HEK293T (cell line): ENCODE results near the gene PPP1CC.

ENCODE experiments used
- ARNT ChIP-seq: fragments of 450-650 bp; IDR thresholded peaks from 2 replicates; pipeline ENCODE4 v1.6.1; 2017; ENCODE audit warnings: mild to moderate bottlenecking
- FOXA1 ChIP-seq: fragments of 450-650 bp; IDR thresholded peaks from 2 replicates; pipeline ENCODE4 v1.6.1; 2016; ENCODE audit warnings: mild to moderate bottlenecking
- HDGF ChIP-seq: fragments of 450-650 bp; IDR thresholded peaks from 2 replicates; pipeline ENCODE4 v1.6.1; 2017; ENCODE audit warnings: antibody characterized with exemption, borderline replicate concordance
- L3MBTL2 ChIP-seq: fragments of 450-650 bp; conservative IDR thresholded peaks from 2 replicates; pipeline ENCODE4 v1.6.1; 2016; ENCODE audit warnings: mild to moderate bottlenecking
- LEF1 ChIP-seq: fragments of 450-650 bp; IDR thresholded peaks from 2 replicates; pipeline ENCODE4 v1.6.1; 2017; ENCODE audit warnings: mild to moderate bottlenecking, borderline replicate concordance
- PKNOX1 ChIP-seq: fragments of 450-650 bp; IDR thresholded peaks from 2 replicates; pipeline ENCODE4 v1.6.1; 2016
- SP1 ChIP-seq: fragments of 450-650 bp; IDR thresholded peaks from 2 replicates; pipeline ENCODE4 v1.6.1; 2017
- SUZ12 ChIP-seq: fragments of 450-650 bp; IDR thresholded peaks from 2 replicates; pipeline ENCODE4 v1.6.1; 2016; ENCODE audit warnings: mild to moderate bottlenecking

- TF ChIP-seq SP1 (no peak), SUZ12 (no peak), HDGF (no peak), FOXA1 (no peak), L3MBTL2 (no peak), LEF1 (no peak), PKNOX1 (no peak), ARNT (no peak)
Measured at GRCh38 chr12:110744601-110745264, 2.0 kb upstream of the PPP1CC start.
